Ureter (tissue), 1 donor: Measurements from ENCODE around the gene HAGHL. TPM values are rescaled to one million over a fixed set of nuclear protein-coding genes. Genes with fewer than 3 reads are reported as not detected.

Experiments
- DNase-seq: peaks from one replicate; pipeline ENCODE4 v3.0.0-alpha.2; 2020; ENCODE audit warnings: low spot score
- total RNA-seq: library from RNA; stranded (reverse); gene quantifications from one replicate; pipeline ENCODE4 v1.2.4, GENCODE V29; 2023
- donor health status: DM: yes; HTN: yes; CAD: no.

HAGHL gene, protein sequence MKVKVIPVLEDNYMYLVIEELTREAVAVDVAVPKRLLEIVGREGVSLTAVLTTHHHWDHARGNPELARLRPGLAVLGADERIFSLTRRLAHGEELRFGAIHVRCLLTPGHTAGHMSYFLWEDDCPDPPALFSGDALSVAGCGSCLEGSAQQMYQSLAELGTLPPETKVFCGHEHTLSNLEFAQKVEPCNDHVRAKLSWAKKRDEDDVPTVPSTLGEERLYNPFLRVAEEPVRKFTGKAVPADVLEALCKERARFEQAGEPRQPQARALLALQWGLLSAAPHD
- total RNA-seq = 7.9 TPM

DNA sequence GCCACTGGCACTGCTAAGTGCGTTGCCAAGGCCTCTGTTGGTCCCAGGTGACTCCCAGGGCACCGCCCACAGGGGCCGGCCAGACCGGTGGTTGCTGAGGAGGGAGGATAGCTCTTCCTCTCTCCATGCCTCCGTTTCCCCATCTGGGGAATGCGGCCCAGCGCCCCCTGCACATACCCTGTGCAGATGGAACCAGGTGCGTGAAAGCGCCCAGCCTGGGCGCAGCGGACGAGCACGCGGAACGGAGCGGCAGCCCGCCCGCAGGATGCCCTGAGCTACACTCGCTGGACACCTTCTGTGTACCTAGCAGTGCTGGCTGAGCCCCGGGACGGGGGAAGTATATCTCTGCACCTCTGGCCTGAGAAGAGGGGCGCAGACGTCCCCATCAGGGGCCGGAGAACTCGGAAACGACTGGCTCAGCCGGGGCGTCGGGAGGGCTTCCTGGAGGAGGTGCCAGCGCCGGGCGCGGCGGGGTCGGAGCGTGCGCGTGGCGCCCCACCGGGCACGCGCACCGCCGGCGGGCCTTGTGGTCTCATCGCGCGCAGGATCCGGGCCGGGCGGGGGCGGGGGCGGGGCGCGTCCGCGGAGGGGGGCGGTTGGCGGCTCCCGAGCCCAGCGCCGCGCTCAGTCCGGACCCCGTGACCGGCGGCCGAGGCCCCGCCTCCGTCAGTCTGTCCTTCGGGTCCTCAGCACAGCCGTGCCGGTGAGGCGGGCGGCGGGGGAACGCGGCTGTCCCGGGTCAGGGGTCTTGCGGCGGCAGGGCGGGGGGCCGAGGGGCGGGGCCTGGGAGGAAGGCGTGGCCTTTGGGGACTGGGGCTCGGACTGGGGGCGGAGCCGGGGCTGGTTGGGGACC, at the start of gene HAGHL, which contains the start of gene CCDC78:
Gene HAGHL (plus strand): TSS at position 669 of the 853 bp plus-strand sequence. CDS start 404 bp downstream, outside the sequence.
Gene CCDC78 (minus strand): TSS at position 6 of the 853 bp plus-strand sequence. CDS start 76 bp downstream, outside the sequence.
- peak; percentile 67 for DNase-seq

DNA sequence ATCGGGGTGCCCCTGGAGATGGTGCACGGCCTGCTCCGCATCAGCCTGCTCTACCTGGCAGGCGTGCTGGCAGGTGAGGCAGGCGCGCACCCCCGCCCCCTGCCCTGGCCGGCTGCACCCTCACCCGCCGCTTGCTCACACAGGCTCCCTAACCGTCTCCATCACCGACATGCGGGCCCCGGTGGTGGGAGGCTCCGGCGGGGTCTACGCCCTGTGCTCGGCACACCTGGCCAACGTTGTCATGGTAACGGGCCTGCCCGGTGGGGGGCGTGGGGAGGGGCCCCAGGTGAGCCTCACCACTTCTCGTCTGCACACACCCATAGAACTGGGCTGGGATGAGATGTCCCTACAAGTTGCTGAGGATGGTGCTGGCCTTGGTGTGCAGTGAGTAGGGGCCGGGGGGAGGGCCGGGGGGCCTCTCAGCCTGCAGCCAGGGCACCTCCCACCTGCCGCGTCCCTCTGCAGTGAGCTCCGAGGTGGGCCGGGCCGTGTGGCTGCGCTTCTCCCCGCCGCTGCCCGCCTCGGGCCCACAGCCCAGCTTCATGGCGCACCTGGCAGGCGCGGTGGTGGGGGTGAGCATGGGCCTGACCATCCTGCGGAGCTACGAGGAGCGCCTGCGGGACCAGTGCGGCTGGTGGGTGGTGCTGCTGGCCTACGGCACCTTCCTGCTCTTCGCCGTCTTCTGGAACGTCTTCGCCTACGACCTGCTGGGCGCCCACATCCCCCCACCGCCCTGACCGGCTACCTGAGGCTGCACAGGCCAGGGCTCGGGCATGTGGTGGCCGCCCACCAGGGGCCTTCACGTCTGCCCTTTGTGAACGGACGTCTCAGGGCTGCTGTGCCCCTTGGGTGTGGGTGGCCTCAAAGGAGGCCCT, 49.4 kb upstream of the HAGHL start:
- DNase-seq = no peak

DNA sequence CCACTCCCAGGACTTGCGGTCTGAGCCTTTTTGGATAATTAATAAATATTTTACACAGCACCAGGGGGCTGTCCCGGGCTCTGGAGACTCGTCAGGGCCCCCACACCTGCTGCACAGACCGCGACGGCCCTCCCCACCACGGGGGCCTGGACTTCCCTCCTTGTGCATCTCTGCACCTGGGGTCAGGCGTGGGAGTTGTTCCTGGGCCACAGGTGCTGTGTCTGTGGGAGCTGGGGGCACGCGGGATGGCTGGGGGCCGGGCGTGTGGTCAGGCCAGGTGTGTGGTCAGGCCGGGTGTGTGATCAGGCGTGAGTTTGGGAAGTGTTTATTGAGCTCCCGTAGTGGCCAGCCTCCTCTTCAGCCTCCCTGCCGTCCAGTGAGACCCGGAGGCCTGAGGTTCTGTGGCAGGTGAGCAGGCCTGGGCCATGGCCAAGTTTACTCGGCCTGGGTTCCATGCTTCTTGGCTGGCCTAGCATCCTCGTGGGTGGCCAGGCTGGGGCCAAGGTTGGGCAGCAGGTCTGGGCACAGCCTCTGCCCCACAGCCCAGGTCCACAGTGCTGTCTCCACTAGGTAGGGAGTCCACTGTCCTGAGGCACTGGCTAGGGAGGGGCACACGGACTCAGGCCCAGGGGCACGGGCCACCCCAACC, 48.6 kb upstream of the HAGHL start:
- no peak for DNase-seq

DNA sequence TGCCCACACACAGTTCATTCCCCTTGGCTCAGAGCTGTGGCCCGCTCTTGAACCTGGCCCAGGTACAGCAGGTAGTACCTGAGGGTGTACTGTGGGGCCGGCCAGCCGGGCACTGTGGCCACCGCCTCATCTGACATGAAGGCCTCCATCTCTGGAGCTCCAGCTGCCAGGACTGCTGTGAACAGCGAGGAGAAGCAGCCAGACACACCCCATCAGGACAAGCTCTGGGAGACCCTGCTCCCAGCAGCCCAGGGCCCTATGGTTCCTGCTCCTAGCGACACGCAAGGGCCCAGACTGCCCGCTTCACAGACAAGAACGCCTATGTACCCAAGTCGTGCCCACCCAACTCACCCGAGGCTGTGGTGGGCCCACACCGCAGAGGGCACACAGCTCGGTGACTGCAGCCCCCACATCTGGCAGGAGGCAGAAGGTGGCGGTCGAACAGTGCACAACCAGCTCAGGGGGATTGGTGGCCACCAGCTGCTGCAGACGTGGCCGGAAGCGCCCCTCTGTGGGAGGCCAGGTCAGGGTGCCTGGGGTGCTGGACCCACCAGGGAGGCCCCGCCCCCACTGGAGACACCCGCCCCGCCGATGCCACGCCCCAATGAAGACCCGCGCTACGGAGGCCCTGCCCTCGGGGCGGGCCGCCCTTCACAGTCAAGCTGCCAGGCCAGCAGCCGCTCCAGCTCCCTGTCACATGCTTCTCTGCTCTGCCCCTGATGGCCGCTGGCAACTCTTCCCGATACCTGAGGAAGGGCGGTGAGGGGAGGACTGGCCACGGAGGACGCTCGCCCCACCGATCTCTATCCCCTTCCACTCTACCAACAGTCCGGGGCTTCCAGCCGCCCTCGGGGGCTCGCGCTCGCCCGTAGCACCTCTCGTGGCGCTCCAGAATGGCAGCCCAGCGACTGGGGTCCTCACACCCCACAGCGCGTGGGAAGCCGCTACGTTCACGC, 47.8 kb upstream of the HAGHL start:
- peak; percentile 77 for DNase-seq

GRCh38 chr16:679814-680624, 46.9 kb upstream of the HAGHL start, which contains the start of gene STUB1:
Gene STUB1 (plus strand): TSS chr16:680410. CDS start chr16:680526, 116 bp downstream.
- peak; percentile 92 for DNase-seq

DNA sequence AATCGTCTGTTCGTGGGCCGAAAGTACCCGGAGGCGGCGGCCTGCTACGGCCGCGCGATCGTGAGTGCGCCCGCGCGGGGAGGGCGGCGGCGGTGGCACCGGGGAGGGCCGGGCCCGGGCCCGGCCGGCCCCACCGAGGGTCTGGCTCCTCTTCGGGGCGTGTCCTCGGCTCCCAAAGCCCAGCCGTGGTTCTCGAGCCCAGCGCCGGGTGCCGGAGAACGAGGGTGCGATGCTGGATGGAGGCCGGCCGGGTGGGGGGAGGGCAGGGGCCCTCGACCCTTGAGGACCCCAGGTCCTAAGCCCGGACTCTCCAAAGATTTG, 46.3 kb upstream of the HAGHL start:
- DNase-seq = no peak

- no peak for DNase-seq
Measured at GRCh38 chr16:680967-681745, 45.8 kb upstream of the HAGHL start.

DNA sequence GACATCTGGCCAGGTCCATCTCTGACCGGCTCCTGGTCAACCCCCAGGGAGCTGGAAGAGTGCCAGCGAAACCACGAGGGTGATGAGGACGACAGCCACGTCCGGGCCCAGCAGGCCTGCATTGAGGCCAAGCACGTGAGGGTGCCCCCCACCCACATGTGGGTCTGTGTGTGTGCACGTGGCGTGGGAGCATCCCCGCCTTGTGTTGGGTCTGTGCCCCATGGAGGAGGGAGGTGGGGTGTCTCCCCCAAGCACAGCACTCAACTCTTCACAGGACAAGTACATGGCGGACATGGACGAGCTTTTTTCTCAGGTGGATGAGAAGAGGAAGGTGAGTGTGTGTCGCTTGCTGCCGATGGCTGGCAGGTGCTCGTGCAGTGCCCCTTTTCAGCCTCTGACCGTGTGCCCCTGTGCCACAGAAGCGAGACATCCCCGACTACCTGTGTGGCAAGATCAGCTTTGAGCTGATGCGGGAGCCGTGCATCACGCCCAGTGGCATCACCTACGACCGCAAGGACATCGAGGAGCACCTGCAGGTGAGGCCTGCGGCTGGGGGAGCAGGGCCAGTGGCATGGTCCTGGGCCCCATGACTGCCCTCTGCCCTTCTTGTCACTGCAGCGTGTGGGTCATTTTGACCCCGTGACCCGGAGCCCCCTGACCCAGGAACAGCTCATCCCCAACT, 45.0 kb upstream of the HAGHL start:
- no peak for DNase-seq

DNA sequence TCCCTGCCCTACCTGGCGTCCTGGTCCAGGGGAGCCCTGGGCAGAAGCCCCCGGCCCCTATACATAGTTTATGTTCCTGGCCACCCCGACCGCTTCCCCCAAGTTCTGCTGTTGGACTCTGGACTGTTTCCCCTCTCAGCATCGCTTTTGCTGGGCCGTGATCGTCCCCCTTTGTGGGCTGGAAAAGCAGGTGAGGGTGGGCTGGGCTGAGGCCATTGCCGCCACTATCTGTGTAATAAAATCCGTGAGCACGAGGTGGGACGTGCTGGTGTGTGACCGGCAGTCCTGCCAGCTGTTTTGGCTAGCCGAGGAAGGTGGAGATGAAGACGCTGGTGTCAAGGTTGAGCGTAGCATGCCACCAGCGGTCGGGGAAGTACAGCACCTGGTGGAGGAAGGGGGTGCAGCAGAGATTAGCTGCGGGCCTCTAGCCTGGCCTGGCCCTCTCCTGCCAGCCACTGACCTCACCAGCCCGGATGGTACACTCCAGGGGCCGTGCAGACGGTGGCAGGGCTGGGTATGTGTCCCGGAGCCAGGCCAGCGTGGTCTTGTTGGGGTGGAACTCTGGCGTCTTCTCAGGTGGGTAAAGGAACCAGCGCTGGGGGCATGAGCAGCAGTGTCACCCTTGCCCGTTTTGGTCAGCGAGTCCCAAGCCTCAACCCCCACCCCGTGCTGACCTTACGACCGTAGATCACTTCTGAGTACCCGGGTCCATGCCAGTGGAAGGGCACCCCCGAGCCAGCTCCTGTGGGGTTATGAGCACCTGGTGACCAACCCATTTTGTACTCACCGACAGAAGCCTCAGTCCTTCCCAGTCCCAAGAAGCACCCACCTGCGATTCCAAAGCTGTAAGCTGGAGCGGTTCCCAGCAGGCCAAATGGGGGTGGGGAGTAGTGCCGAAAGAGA, 44.2 kb upstream of the HAGHL start:
- no peak for DNase-seq

DNA sequence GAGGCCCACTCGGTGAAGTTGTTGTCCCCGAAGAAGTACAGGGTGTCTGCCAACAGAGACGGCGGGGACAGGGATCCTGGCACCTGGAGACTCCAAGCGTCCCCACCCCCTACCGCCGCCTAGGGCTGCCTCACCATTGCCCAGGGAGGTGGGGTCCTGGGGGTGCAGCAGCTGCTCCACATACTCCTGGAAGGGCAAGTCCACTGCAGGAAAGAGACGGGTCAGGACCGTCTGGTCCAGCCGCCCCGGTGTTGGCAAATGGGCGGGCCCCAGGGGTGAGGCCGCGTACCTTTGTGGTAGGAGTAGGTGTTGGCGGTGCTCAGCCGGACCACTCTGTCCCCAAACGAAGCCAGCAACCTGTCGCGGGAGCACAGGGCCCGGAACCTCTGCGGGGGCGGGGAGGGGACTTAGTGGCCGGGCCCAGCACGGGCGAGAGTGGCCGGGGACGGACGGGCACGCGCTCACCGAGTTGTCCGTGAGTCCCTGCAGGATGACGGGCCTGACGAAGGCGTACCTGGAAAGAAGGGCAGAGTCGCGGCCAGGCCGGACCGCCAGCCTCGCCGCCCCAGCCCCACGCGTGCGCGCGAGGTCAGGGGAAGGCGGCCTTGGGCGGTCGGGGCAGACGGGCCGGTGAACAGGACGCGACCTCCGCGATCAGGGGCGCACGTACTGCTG, 43.4 kb upstream of the HAGHL start:
- no peak for DNase-seq

GRCh38 chr16:684071-684794, 42.7 kb upstream of the HAGHL start, which contains the start of gene JMJD8:
Gene JMJD8 (minus strand): TSS chr16:684334. CDS start chr16:684319, 15 bp downstream.
- DNase-seq = peak; percentile 96

- no peak for DNase-seq
Measured at GRCh38 chr16:684961-685696, 41.8 kb upstream of the HAGHL start.

DNA sequence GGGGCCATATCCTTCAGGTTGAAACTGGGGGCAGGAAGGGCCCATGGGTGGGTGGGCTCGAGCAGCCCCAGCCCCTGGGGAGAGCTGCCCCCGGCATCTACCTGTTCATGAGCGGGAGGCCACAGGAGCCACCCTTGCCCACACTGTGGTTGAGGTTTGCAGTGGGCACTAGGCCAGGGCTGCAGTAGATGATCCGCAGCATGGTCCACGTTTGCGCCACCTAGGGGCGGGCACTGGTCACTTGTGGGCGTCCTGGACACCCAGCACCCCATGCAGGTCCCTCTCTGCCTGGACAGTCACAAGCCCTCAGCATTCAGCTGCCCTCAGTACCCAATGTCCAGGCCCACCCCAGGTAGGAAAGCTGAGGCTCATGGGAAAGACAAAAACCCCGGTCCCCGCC, 40.9 kb upstream of the HAGHL start:
- no peak for DNase-seq

DNA sequence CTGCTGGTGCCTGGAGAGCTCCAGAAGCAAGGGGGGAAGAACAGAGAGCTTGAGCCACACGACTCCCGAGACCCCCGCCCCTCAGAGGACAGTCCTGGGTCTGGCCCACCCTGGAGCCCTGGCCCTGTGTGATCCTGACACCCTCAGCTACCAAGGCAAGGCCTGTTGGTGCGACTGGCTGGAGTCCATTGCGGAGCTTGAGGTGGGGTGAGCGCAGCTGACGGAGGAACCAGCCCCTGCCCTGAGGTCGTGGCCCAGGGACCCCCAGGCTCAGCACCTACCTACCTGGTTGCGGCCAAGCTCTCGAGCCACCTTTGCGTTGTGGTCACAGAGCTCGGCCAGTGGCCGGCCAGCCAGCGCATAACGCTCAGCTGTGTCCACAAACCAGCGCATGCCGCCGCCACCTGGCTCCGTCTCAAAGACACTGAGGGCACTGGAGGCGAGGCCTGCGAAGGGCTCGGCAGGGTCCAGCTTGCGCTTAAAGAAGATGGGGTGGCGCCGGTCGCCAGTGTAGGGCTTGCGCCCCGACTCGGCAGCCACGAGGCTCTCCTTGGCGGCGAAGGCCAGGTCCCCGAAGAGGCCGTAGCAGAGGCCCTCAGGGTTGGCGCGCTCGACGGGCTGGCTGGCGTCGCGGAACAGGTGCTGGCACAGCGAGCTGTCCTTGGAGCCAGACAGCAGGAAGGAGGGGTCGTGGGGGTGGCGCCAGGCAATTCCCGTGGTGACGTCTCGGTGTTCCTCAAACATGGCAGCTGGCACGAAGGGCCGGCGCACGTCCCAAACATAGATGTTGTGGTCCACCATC, 40.2 kb upstream of the HAGHL start:
- DNase-seq = no peak
